MM.1S (cell line): Measurements from ENCODE around the gene COPS7B.

Source experiments
- EZH2 ChIP-seq: fragments of 300-600 bp; sonication (generic); optimal IDR thresholded peaks from 2 replicates; pipeline ENCODE3; 2017; ENCODE audit warnings: low read depth, mild to moderate bottlenecking, antibody characterized with exemption, low read length, mixed read lengths
- EZH2phosphoT487 ChIP-seq: fragments of 300-600 bp; sonication (generic); IDR thresholded peaks from 2 replicates; pipeline ENCODE4 v1.6.1; 2018; ENCODE audit warnings: antibody characterized with exemption, low read length
- TF ChIP-seq, protein P1 (sequence below): fragments of 300-600 bp; sonication (generic); IDR thresholded peaks from 2 replicates; pipeline ENCODE4 v1.5.1; 2016; ENCODE audit warnings: antibody characterized with exemption, low read length, mixed read lengths

DNA sequence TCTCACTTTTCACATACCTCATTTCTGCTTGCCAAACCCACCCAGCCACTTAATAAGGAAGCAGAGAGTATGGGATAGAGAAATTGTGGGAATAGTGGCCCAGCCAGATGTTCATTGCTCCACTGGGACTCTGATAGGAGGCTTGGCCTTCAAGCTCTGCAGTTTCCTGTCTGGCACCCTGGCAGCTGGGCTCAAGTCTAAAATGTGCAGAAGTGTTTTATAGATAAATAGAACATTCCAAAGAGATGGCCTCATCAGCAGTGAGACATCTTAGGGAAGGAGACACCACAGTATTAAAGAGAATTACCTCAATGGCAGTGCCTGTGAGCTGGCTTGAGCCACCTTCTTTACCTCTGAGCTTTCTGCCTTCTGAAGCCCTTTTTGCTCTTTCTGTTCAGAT, 24.7 kb downstream of the COPS7B start:
- TF ChIP-seq EZH2phosphoT487 = no peak
- TF ChIP-seq, protein P1, sequence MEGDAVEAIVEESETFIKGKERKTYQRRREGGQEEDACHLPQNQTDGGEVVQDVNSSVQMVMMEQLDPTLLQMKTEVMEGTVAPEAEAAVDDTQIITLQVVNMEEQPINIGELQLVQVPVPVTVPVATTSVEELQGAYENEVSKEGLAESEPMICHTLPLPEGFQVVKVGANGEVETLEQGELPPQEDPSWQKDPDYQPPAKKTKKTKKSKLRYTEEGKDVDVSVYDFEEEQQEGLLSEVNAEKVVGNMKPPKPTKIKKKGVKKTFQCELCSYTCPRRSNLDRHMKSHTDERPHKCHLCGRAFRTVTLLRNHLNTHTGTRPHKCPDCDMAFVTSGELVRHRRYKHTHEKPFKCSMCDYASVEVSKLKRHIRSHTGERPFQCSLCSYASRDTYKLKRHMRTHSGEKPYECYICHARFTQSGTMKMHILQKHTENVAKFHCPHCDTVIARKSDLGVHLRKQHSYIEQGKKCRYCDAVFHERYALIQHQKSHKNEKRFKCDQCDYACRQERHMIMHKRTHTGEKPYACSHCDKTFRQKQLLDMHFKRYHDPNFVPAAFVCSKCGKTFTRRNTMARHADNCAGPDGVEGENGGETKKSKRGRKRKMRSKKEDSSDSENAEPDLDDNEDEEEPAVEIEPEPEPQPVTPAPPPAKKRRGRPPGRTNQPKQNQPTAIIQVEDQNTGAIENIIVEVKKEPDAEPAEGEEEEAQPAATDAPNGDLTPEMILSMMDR = no peak
- no peak for TF ChIP-seq EZH2
